Measurements from ENCODE around the gene KMT5C. TPM values are rescaled to one million over a fixed set of nuclear protein-coding genes. Genes with fewer than 3 reads are reported as not detected.

KMT5C gene
- total and polyA plus RNA-seq, 2 experiments from 2014 or later = 63.5 to 82.4 TPM

DNA sequence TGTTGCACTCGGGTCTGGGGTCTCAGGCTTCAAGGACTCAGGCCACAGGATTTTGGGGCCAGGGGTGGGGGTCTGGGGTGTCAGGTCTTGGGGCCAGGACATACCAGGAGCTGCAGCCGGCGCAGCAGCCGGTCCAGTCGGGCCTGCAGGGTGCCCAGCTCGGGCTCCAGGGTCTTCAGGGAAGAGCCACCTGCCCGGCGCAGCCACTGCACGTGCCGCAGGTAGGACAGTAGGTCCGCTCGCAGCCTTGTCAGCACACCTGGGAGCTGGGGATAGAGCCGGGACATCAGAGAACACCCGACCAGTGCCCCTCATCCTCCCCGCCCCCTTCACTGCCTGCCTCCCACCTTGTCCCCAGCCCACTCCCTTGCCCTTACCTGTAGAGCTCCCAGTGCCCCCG is 28.4 kb downstream of the KMT5C start:
- Histone ChIP-seq H3K9me3 (ENCODE audit: low read depth) (no peaks in the 10 kb centered on the region), H3K27me3 (peaks cover 50% of the 10 kb centered on the region), H3K4me3 (no peak overlapping the region), H3K36me3 (no peaks in the 10 kb centered on the region), H3K4me1 (ENCODE audit: low read depth) (peaks cover 4% of the 10 kb centered on the region), H3K27ac (no peak overlapping the region)
- DNase-seq (ENCODE audit: low read depth in 1 of 2, low spot score in 1 of 2) = no peak
- TF ChIP-seq, protein P1, sequence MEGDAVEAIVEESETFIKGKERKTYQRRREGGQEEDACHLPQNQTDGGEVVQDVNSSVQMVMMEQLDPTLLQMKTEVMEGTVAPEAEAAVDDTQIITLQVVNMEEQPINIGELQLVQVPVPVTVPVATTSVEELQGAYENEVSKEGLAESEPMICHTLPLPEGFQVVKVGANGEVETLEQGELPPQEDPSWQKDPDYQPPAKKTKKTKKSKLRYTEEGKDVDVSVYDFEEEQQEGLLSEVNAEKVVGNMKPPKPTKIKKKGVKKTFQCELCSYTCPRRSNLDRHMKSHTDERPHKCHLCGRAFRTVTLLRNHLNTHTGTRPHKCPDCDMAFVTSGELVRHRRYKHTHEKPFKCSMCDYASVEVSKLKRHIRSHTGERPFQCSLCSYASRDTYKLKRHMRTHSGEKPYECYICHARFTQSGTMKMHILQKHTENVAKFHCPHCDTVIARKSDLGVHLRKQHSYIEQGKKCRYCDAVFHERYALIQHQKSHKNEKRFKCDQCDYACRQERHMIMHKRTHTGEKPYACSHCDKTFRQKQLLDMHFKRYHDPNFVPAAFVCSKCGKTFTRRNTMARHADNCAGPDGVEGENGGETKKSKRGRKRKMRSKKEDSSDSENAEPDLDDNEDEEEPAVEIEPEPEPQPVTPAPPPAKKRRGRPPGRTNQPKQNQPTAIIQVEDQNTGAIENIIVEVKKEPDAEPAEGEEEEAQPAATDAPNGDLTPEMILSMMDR (IDR thresholded peaks at IDR 0.05; ENCODE audit: low read depth, low read length) = no peak

DNA sequence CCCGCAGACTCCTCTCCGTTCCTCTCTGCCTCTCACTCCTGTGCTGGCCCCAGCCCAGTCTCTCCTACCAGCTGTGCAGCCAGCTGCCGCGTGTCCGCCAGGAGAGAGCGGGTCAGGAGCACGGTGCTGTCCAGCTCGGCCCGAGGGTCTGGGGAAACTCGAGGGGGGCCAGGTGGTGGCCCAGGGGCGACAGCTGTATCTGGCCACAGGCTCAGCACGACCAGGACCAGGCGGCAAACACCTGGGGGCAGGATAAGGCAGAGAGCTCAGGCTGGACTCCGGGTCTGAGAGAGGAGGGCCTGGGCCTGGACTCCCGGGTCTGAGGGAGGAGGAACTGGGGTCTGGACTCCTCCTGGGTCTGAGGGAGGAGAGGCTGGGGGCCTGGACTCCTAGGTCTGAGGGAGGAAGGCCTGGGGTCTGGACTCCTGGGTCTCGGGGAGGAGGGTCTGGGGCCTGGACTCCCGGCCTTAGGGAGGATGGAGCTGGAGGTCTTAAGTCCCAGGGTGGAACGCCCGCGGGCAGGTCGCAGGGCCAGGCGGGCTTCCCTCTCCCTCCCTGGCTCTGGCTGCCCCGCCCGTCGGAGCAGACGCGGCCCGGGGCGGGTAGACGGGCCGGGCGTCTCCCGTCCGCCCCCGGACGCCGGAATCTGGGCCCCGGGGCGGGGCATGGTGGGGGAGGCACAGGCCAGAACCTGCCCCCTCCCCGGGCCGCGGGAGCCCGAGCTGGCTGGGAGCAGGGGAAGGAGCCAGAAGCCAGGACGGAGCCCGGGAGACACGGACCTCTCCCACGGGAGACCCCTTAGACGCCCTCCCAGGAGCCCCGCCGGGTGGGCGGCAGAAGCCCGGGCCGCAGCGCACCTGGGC is 29.3 kb downstream of the KMT5C start:
- TF ChIP-seq, protein P1 (IDR thresholded peaks at IDR 0.05; ENCODE audit: low read depth, low read length) = no peak
- Histone ChIP-seq H3K9me3 (ENCODE audit: low read depth) (no peaks in the 10 kb centered on the region), H3K4me3 (peak overlapping the region; percentile 11), H3K36me3 (no peaks in the 10 kb centered on the region), H3K4me1 (ENCODE audit: low read depth) (peaks cover 4% of the 10 kb centered on the region), H3K27me3 (peaks cover 50% of the 10 kb centered on the region), H3K27ac (no peak overlapping the region)
- DNase-seq (ENCODE audit: low read depth in 1 of 2, low spot score in 1 of 2) = peak in 1 of 2 donors; percentile 65

DNA sequence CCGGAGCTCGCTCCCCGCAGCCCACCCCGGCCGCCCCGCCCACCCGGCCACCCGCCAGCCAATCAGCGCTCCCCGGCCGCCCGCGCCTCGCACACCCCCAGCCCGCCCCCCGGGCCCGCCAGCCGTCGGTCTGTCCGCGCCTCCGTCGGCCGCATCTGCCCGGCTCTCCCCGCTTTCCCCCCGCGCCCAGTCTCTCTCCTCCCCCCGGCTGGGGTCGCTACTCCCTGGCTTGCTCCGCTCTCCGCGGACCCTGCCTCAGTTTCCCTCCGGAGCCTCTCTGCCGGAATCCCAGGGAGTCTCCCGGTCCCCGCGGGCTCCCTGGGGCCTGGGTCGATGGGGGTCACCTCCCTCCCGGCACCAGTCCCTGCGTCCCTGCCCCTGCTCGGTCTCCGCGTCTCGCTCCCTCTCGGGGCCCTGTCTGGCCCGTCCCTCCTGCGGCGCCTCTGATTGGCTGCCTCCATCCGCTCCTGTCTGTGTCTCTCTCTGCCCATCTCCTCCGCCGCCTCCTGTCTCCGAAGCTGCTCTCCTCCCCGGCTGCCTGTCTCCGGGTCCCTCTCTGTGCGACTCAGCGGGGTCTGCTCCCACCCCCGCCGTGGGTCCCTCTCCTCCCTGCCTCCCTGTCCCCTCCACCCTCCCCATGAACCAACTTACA is 30.1 kb downstream of the KMT5C start:
- no peak overlapping the region for H3K27ac ChIP-seq
- peaks cover 50% of the 10 kb centered on the region for H3K27me3 ChIP-seq
- no peaks in the 10 kb centered on the region for H3K9me3 ChIP-seq (ENCODE audit: low read depth)
- no peaks in the 10 kb centered on the region for H3K36me3 ChIP-seq
- H3K4me1 ChIP-seq (ENCODE audit: low read depth) = peaks cover 4% of the 10 kb centered on the region
- TF ChIP-seq, protein P1 (IDR thresholded peaks at IDR 0.05; ENCODE audit: low read depth, low read length) = no peak
- peak; percentile 48 to 53 for DNase-seq (ENCODE audit: low read depth in 1 of 2, low spot score in 1 of 2)
- H3K4me3 ChIP-seq = peak overlapping the region; percentile 19

DNA sequence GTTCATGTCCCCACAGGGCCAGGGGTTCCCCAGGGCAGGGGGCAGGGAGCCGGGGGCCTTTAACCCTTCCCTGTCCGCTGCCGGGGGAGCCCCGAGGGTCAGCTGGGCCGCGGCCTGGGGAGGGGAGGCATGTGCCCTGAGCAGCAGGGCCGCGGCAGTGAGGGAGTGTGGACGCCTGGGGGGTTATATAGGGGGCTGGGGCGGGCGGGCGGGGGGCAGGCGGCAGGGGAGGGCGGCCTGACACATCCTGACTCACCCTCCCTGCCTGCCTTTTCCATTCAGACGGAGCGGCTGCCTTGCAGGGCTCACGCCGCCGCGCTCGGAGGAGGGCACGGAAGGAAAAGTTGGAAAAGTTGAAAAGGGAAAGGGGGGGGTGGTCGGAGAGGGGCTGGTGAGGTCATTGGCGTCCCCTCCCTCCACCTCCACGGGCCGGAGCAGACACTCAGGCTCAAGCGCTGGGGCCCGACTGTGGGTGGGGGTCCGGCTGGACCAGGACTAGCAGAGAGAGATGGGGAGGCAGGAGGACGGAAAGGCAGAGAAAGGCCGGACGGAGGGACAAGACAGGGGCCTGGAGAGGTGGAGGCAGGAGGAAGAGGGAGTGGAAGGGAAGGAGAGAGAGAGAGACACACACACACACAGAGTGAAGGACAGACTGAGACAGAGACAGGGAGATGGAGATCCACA is 30.8 kb downstream of the KMT5C start, which contains the start of gene IL11:
Gene IL11 (minus strand): TSS at position 159 of the 684 bp plus-strand sequence. CDS start 153 bp downstream, at position 6.
- TF ChIP-seq, protein P1 (IDR thresholded peaks at IDR 0.05; ENCODE audit: low read depth, low read length) = no peak
- Histone ChIP-seq H3K4me1 (ENCODE audit: low read depth) (peaks cover 4% of the 10 kb centered on the region), H3K27me3 (peaks cover 50% of the 10 kb centered on the region), H3K27ac (no peak within 1 kb of the TSS), H3K4me3 (peak within 1 kb of the TSS; percentile 19), H3K9me3 (ENCODE audit: low read depth) (no peaks in the 10 kb centered on the region), H3K36me3 (no peaks in the 10 kb centered on the region)
- DNase-seq (ENCODE audit: low read depth in 1 of 2, low spot score in 1 of 2) = no peak

DNA sequence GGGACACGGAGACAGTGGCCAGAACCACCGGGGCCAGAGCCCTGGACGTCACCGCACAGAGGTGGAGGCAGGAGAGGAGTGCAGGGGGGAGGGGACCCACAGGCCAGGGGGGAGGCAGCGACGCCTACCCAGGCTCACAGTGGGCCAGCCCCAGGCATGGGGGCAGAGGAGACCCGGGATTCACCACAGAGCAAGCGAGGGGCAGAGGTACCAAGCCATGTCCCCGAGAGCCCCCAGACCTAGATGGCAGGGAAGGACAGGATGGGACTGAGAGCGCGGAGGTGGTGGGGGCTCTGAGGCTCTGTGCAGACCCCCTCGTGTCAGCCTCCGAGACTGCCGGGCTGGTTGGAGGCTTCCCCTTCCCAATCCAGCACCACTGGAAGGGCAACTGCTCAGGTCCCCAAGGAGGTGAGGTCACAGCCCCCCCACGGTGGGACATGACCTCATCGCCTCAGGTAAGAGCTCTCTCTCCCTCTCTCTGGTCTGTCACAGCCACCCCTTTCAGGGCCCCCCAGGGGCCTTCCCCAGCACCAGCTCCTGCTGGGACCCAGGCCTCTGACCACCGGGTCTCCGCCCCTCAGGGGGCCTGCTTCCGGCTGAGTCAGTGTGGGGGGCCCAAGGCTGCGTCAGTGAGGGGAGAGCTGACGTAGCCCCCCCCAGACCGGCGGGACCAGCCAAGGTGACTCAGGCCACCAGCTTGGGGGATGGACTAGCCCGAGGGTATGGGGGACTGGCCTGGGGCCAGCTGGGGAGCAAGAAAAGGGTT is 32.8 kb downstream of the KMT5C start:
- no peak overlapping the region for H3K4me3 ChIP-seq
- H3K4me1 ChIP-seq (ENCODE audit: low read depth) = peaks cover 4% of the 10 kb centered on the region
- no peaks in the 10 kb centered on the region for H3K36me3 ChIP-seq
- TF ChIP-seq, protein P1 (IDR thresholded peaks at IDR 0.05; ENCODE audit: low read depth, low read length) = no peak
- peaks cover 55% of the 10 kb centered on the region for H3K27me3 ChIP-seq
- peak in 1 of 2 donors; percentile 36 for DNase-seq (ENCODE audit: low read depth in 1 of 2, low spot score in 1 of 2)
- no peaks in the 10 kb centered on the region for H3K9me3 ChIP-seq (ENCODE audit: low read depth)
- no peak overlapping the region for H3K27ac ChIP-seq
